AG09319 (cell line): ENCODE results near the gene TFEB.

Experiments used
- DNase-seq: peaks from one replicate; pipeline ENCODE4 v3.0.0-alpha.2; 2010; ENCODE audit warnings: low read depth; ENCODE audit errors: extremely low read depth
- CTCF ChIP-seq: IDR thresholded peaks from 2 replicates; pipeline ENCODE4 v1.5.1; 2011; ENCODE audit warnings: low read depth, mild to moderate bottlenecking, inconsistent platforms, low read length, moderate library complexity

The TFEB gene

GRCh38 chr6:41690541-41691330, 44.7 kb downstream of the TFEB start:
- no peak for DNase-seq
- TF ChIP-seq CTCF = no peak

- no peak for TF ChIP-seq CTCF
- DNase-seq = no peak
These were observed 46.0 kb downstream of the TFEB start for GRCh38 chr6:41689171-41690008.

GRCh38 chr6:41688256-41688965, 47.0 kb downstream of the TFEB start:
- no peak for DNase-seq
- TF ChIP-seq CTCF = no peak

- no peak for TF ChIP-seq CTCF
- DNase-seq = no peak
These were observed 47.8 kb downstream of the TFEB start for GRCh38 chr6:41687501-41688175.

GRCh38 chr6:41685641-41686380, 49.6 kb downstream of the TFEB start:
- DNase-seq = no peak
- TF ChIP-seq CTCF = no peak

- DNase-seq = no peak
- TF ChIP-seq CTCF = no peak
These were observed 50.9 kb downstream of the TFEB start for GRCh38 chr6:41684311-41685180.
